ENCODE results near the gene CAPN14.
A peak's percentile ranks its signal among the peaks of the same experiment; 100 is the strongest.
"Not testable (repeated sequence)": the region's sequence is repeated elsewhere in the genome, so short reads cannot be mapped to it uniquely, and the experiment has no call there.

Gene CAPN14

DNA sequence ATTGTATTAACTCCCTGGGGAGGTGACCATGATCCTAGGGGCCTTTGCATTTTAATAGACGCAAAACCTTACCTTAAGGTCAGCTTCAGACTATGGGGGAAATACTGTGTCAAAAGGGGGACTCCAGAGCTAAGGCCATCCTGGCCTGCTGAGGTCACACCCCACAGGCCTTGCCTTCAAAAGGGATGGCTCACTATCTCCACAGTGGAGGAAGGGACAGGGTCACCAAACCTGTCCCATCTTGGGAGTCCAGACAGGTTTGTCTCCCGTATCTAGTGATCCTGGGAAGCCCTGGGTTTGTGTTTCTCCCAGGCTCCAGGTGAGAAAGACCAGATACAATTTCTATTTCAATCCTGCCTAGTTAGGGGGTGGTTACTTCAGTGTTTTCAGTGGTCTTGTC lies 24.9 kb downstream of the CAPN14 start:
- H3K4me3 ChIP-seq = no peak overlapping the region
- H3K27me3 ChIP-seq = no peaks in the 10 kb centered on the region
- no peaks in the 10 kb centered on the region for H3K9me3 ChIP-seq
- no peaks in the 10 kb centered on the region for H3K4me1 ChIP-seq
- no peak for TF ChIP-seq Cebpa-rat (IDR thresholded peaks at IDR 0.05)
- no peak overlapping the region for H3K4me2 ChIP-seq
- no peaks in the 10 kb centered on the region for H4K20me1 ChIP-seq
- no peak overlapping the region for H3K27ac ChIP-seq
- no peak overlapping the region for H3K9ac ChIP-seq
- no peaks in the 10 kb centered on the region; the same call in 1 of the 2 replicates for H3K36me3 ChIP-seq

DNA sequence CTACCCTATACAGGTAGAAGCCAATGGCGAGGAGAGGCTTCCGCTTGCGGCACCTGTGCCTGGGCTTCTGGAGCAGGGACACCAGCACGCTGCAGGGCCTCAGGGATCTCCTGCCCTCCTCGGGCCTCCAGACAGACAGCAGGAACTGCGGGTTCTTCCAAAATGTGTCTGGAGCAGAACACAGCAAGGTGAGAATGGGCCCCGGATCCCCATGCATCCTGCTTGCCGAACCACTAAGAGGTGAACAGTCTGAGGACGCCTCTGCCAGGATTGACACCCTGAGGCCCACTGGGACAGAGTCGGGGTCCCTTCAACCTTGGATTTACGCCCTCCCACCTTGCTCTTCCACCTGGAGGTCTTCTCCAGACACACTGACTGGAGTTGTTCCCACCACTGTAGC lies 25.4 kb downstream of the CAPN14 start:
- H3K9me3 ChIP-seq = no peaks in the 10 kb centered on the region
- no peak overlapping the region for H3K4me2 ChIP-seq
- no peak for TF ChIP-seq Cebpa-rat (IDR thresholded peaks at IDR 0.05)
- H3K36me3 ChIP-seq = no peaks in the 10 kb centered on the region; the same call in 1 of the 2 replicates
- no peaks in the 10 kb centered on the region for H3K4me1 ChIP-seq
- H3K27ac ChIP-seq = no peak overlapping the region
- H3K9ac ChIP-seq = no peak overlapping the region
- H3K27me3 ChIP-seq = no peaks in the 10 kb centered on the region
- H4K20me1 ChIP-seq = no peaks in the 10 kb centered on the region
- H3K4me3 ChIP-seq = no peak overlapping the region

DNA sequence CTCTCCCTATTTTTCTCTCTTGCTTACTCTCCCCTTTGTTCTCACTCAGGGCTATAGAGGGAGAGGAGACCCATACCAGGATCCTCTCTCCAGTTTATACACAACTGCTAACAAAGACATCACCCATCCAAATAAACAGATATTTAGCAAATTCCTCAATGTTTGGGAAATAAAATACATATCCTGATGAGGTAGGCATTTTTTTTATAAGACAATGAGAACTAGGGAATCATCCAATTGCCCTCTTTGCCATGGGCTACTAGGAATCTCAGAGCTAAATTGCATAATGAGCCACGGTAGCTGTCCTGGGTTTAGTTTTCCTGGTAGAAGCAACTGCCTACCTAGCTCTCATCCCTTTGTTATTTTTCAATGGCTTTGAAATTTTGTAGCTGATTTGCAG lies 27.1 kb downstream of the CAPN14 start:
- no peak overlapping the region for H3K27ac ChIP-seq
- H3K4me1 ChIP-seq = no peaks in the 10 kb centered on the region
- H3K9me3 ChIP-seq = no peaks in the 10 kb centered on the region
- no peak overlapping the region for H3K9ac ChIP-seq
- no peak overlapping the region for H3K4me2 ChIP-seq
- H4K20me1 ChIP-seq = no peaks in the 10 kb centered on the region
- H3K27me3 ChIP-seq = no peaks in the 10 kb centered on the region
- H3K36me3 ChIP-seq = no peaks in the 10 kb centered on the region; the same call in 1 of the 2 replicates
- TF ChIP-seq Cebpa-rat (IDR thresholded peaks at IDR 0.05) = no peak
- no peak overlapping the region for H3K4me3 ChIP-seq

DNA sequence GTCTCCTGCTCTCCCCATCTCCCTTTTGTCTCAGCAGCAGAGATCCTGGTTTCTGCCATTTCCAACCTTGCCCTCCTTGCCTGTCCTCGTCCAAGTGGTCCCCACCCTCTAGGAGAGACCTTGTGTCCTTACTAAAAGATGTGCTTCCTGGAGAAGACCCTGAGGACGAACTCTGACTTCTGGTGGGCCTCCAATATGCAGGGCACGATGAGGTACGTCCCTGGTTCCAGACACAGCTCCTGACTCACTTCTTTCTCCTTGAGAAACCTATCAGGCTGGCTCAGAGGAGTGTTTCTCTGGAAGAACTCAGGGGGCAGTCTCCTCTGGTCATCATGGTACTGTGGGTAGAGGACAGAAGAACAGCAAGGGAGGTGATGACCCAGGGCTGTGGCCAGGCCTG lies 28.2 kb downstream of the CAPN14 start:
- H3K36me3 ChIP-seq = no peaks in the 10 kb centered on the region; the same call in 1 of the 2 replicates
- H3K4me1 ChIP-seq = no peaks in the 10 kb centered on the region
- H3K9ac ChIP-seq = no peak overlapping the region
- H3K4me2 ChIP-seq = no peak overlapping the region
- no peaks in the 10 kb centered on the region for H4K20me1 ChIP-seq
- H3K27me3 ChIP-seq = no peaks in the 10 kb centered on the region
- H3K4me3 ChIP-seq = no peak overlapping the region
- TF ChIP-seq Cebpa-rat (IDR thresholded peaks at IDR 0.05) = no peak
- no peak overlapping the region for H3K27ac ChIP-seq
- H3K9me3 ChIP-seq = peaks cover 4% of the 10 kb centered on the region

DNA sequence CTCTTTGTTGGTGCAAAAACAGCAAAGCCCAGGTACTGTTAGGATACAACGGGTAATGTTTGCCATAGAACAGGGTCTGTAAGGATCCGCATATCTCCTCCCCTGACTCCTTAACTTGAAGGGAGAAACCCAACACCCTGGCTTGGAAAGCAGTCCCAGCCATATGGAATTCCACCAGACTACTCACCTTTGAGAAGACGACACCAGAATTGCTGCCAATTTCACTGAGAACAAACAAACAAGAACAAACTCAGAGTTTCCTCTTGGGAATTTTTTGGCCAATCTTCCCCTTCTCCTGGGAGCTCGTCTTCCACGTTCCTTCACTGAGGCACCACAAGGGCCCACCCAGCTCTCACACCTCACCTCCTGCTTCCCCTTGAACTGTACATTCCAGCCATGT lies 29.2 kb downstream of the CAPN14 start:
- Histone ChIP-seq H4K20me1 (no peaks in the 10 kb centered on the region), H3K9me3 (peaks cover 9% of the 10 kb centered on the region), H3K9ac (no peak overlapping the region), H3K4me1 (no peaks in the 10 kb centered on the region), H3K4me3 (no peak overlapping the region), H3K27ac (no peak overlapping the region), H3K36me3 (no peaks in the 10 kb centered on the region; the same call in 1 of the 2 replicates), H3K4me2 (no peak overlapping the region), H3K27me3 (no peaks in the 10 kb centered on the region)
- no peak for TF ChIP-seq Cebpa-rat (IDR thresholded peaks at IDR 0.05)

GRCh38 chr2:31187166-31187565 lies 30.1 kb downstream of the CAPN14 start:
- H4K20me1 ChIP-seq = no peaks in the 10 kb centered on the region
- no peaks in the 10 kb centered on the region for H3K27me3 ChIP-seq
- H3K4me3 ChIP-seq = no peak overlapping the region
- H3K36me3 ChIP-seq = no peaks in the 10 kb centered on the region; the same call in 1 of the 2 replicates
- no peak overlapping the region for H3K27ac ChIP-seq
- H3K9ac ChIP-seq = no peak overlapping the region
- peaks cover 9% of the 10 kb centered on the region for H3K9me3 ChIP-seq
- no peak for TF ChIP-seq Cebpa-rat (IDR thresholded peaks at IDR 0.05)
- no peak overlapping the region for H3K4me2 ChIP-seq
- no peaks in the 10 kb centered on the region for H3K4me1 ChIP-seq

GRCh38 chr2:31183973-31184372 lies 33.3 kb downstream of the CAPN14 start:
- not testable (repeated sequence) for H3K9me3 ChIP-seq, H3K4me1 ChIP-seq, H3K27me3 ChIP-seq, H3K4me3 ChIP-seq, H3K36me3 ChIP-seq, H3K27ac ChIP-seq, H3K4me2 ChIP-seq, H4K20me1 ChIP-seq, H3K9ac ChIP-seq

GRCh38 chr2:31176742-31177141 lies 40.6 kb downstream of the CAPN14 start:
- H3K27me3 ChIP-seq = no peaks in the 10 kb centered on the region
- no peaks in the 10 kb centered on the region for H3K36me3 ChIP-seq
- no peaks in the 10 kb centered on the region for H3K9me3 ChIP-seq
- no peak overlapping the region for H3K9ac ChIP-seq
- TF ChIP-seq Cebpa-rat (IDR thresholded peaks at IDR 0.05) = no peak
- H3K4me2 ChIP-seq = no peak overlapping the region
- no peaks in the 10 kb centered on the region for H4K20me1 ChIP-seq
- no peak overlapping the region for H3K4me3 ChIP-seq
- H3K27ac ChIP-seq = no peak overlapping the region
- H3K4me1 ChIP-seq = peaks cover 11% of the 10 kb centered on the region

- Histone ChIP-seq H3K4me1 (peaks cover 62% of the 10 kb centered on the region), H3K4me3 (no peak overlapping the region), H4K20me1 (no peaks in the 10 kb centered on the region), H3K36me3 (no peaks in the 10 kb centered on the region), H3K27ac (peak overlapping the region; percentile 3; the same call in 1 of the 2 replicates), H3K9ac (peak overlapping the region; percentile 9; the same call in 1 of the 2 replicates), H3K27me3 (no peaks in the 10 kb centered on the region), H3K9me3 (no peaks in the 10 kb centered on the region), H3K4me2 (peak overlapping the region; percentile 81)
- TF ChIP-seq Cebpa-rat (IDR thresholded peaks at IDR 0.05) = no peak
Observed at GRCh38 chr2:31171142-31171541, 46.2 kb downstream of the CAPN14 start.

DNA sequence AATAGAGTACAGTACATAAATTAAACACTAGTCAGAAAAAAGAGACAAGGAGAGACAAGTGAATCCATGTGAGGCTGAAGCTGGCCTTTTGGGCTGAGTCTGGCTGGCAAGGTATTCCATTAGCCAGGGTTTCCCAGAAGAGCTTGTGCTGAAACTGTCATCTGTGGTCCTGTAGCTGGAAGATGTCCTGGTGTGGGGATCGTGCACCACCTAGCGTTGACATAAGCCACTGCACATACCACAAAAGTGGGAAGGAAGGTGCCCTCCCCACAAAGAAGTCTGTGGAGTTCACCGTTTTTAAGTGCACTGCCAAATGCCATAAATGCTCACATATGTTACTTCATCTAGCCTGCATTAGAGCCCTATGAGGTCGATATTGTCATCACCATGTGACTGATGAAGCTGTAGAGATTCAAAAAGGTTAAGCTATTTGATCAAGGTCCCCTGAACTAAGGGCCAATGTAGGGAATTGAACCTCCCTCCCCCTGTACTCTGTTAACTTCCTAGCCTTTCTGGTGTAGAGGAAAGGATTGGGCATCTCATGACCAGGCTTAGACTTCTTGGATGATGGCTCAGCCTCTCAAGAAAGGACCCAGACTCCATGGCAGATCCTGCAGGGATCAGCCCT lies 47.1 kb downstream of the CAPN14 start:
- no peak overlapping the region for H3K4me3 ChIP-seq
- TF ChIP-seq Cebpa-rat (IDR thresholded peaks at IDR 0.05) = no peak

GRCh38 chr2:31168291-31168690 lies 49.0 kb downstream of the CAPN14 start:
- Histone ChIP-seq H3K4me2 (peak overlapping the region; percentile 60), H4K20me1 (no peaks in the 10 kb centered on the region), H3K36me3 (no peaks in the 10 kb centered on the region), H3K27ac (no peak overlapping the region; the same call in 1 of the 2 replicates), H3K27me3 (no peaks in the 10 kb centered on the region), H3K4me3 (no peak overlapping the region), H3K9me3 (no peaks in the 10 kb centered on the region), H3K9ac (no peak overlapping the region), H3K4me1 (peaks cover 76% of the 10 kb centered on the region)
- TF ChIP-seq Cebpa-rat (IDR thresholded peaks at IDR 0.05) = no peak

More for the DNA sequence above, 47.1 kb downstream of the CAPN14 start:
- Histone ChIP-seq H3K9me3 (no peaks in the 10 kb centered on the region), H3K27me3 (no peaks in the 10 kb centered on the region), H3K4me1 (peaks cover 67% of the 10 kb centered on the region), H4K20me1 (no peaks in the 10 kb centered on the region), H3K4me2 (peak overlapping the region; percentile 81), H3K9ac (peak overlapping the region; percentile 9; the same call in 1 of the 2 replicates), H3K27ac (no peak overlapping the region), H3K36me3 (no peaks in the 10 kb centered on the region)
